T-cell (primary cell): ENCODE measurements around the gene WNT7A. TPM values are rescaled to one million over a fixed set of nuclear protein-coding genes. Genes with fewer than 3 reads are reported as not detected.

Experiments
- ATAC-seq, 4 experiments: fragments of 200-7000 bp in 3 of 4; fragments of 150-1000 bp in 1 of 4; cut with Tn5 transposase; replicated peaks in 1 of 4; 1 replicate in 3 of 4; 2 replicates in 1 of 4; pipeline ENCODE4 v1.10.0; 2021; ENCODE audit warnings: moderate library complexity in 3 of 4, mild to moderate bottlenecking in 2 of 4, moderate number of reproducible peaks in 1 of 4
- CTCF ChIA-PET, 2 donors: fragments of 300-600 bp; sonication (Branson Sonifier 250); formaldehyde crosslinking; loops; one replicate each; lab custom pipeline; 2022; ENCODE audit warnings: antibody characterized with exemption in 2 of 2; lab: Charles Lee
- POLR2A ChIA-PET, 2 donors: fragments of 300-600 bp; sonication (Branson Sonifier 250); formaldehyde crosslinking; loops; one replicate each; lab custom pipeline; 2022; ENCODE audit warnings: antibody characterized with exemption in 2 of 2; lab: Charles Lee
- DNase-seq, 35 experiments: peaks; one replicate each; pipeline versions ENCODE4 v3.0.0 to v3.0.0-alpha.2; 2013 to 2023
- H3K27ac ChIP-seq: one replicate; pipeline ENCODE4 v1.5.1; 2013; ENCODE audit warnings: low read length
- H3K27me3 ChIP-seq, 2 experiments: replicated peaks in 1 of 2; 1 replicate in 1 of 2; 2 replicates in 1 of 2; pipeline versions ENCODE4 v1.6.1 to v1.7.0; 2013; ENCODE audit warnings: low read length in 1 of 2, mixed read lengths in 1 of 2; ENCODE audit not compliant: control insufficient read depth in 2 of 2, insufficient read depth in 2 of 2; ENCODE audit errors: extremely low read depth in 1 of 2
- H3K36me3 ChIP-seq, 2 donors: 1 replicate in 1 of 2; 2 replicates in 1 of 2; pipeline versions ENCODE4 v1.6.1 to v1.7.0; 2013; ENCODE audit warnings: low read length in 1 of 2; ENCODE audit not compliant: control insufficient read depth in 2 of 2, insufficient read depth in 1 of 2; ENCODE audit errors: extremely low read depth in 1 of 2
- H3K4me1 ChIP-seq, 2 experiments: 1 replicate in 1 of 2; 2 replicates in 1 of 2; pipeline versions ENCODE4 v1.6.1 to v1.7.0; 2013; ENCODE audit warnings: low read length in 2 of 2, mixed read lengths in 1 of 2; ENCODE audit not compliant: insufficient read depth in 2 of 2, control insufficient read depth in 1 of 2; ENCODE audit errors: extremely low read depth in 1 of 2
- H3K4me3 ChIP-seq, 2 donors: 1 replicate in 1 of 2; 2 replicates in 1 of 2; pipeline versions ENCODE4 v1.5.1 to v1.7.0; 2013; ENCODE audit warnings: mild to moderate bottlenecking in 2 of 2, low read length in 1 of 2, moderate library complexity in 1 of 2; ENCODE audit not compliant: control insufficient read depth in 1 of 2; ENCODE audit errors: extremely low read depth in 1 of 2
- H3K9me3 ChIP-seq: 2 replicates; pipeline ENCODE4 v1.7.0; 2013
- H3K27ac Mint-ChIP-seq, 2 donors: one replicate each; pipeline ENCODE4 v1.8.0; 2020 to 2021; ENCODE audit warnings: mild to moderate bottlenecking in 2 of 2, mixed read lengths in 2 of 2
- H3K27me3 Mint-ChIP-seq, 2 donors: one replicate each; pipeline ENCODE4 v1.8.0; 2021 to 2022; ENCODE audit warnings: mixed read lengths in 2 of 2
- H3K36me3 Mint-ChIP-seq: one replicate; pipeline ENCODE4 v1.8.0; 2021; ENCODE audit warnings: mixed read lengths
- H3K4me1 Mint-ChIP-seq, 3 donors: one replicate each; pipeline ENCODE4 v1.8.0; 2020 to 2022; ENCODE audit warnings: mixed read lengths in 3 of 3, mild to moderate bottlenecking in 1 of 3
- H3K4me3 Mint-ChIP-seq, 3 donors: one replicate each; pipeline ENCODE4 v1.8.0; 2020 to 2022; ENCODE audit warnings: mild to moderate bottlenecking in 3 of 3, mixed read lengths in 3 of 3, moderate library complexity in 3 of 3
- H3K9me3 Mint-ChIP-seq, 3 donors: one replicate each; pipeline ENCODE4 v1.8.0; 2020 to 2022; ENCODE audit warnings: mixed read lengths in 3 of 3
- WGBS: methylation state at CpG from one replicate; pipeline ENCODE4 v1.1.5; 2013; ENCODE audit warnings: missing lambda C conversion rate; ENCODE audit not compliant: insufficient coverage; 5-methylcytosine and 5-hydroxymethylcytosine counted together
- total RNA-seq, 35 experiments: library from RNA in 6 of 35; stranded (reverse) in 6 of 35; fragments of 120-200 nt in 1 of 35; gene quantifications; one replicate each; pipeline versions ENCODE4 v1.2.1 to v1.2.4 and lab custom pipeline; 2013 to 2026

WNT7A gene
- total RNA-seq, 5 donors from 2014 or later (not counting 1 experiment from before 2014, with no cell fraction given) = 8.2 to 15.4 (median 11.7) TPM

GRCh38 chr3:13901935-13902584 is 22.2 kb upstream of the WNT7A start:
- DNase-seq (no peak), ATAC-seq (no peak)
- Mint-ChIP-seq H3K36me3 (peaks cover 50% of the 10 kb centered on the region), H3K27me3 (peaks cover 0 to 6% of the 10 kb centered on the region in 2 donors), H3K4me3 (no peak overlapping the region), H3K9me3 (peaks cover 28 to 64% (median 45%) of the 10 kb centered on the region in 3 donors), H3K27ac (no peak overlapping the region), H3K4me1 (no peaks in the 10 kb centered on the region)
- Histone ChIP-seq H3K4me1 (no peaks in the 10 kb centered on the region), H3K27me3 (peaks cover 0 to 12% of the 10 kb centered on the region in 2 experiments), H3K27ac (no peak overlapping the region), H3K36me3 (no peaks in the 10 kb centered on the region), H3K4me3 (no peak overlapping the region), H3K9me3 (peaks cover 19% of the 10 kb centered on the region)
- no CpG with 5 or more reads among the region's 1 CpG for WGBS
- ChIA-PET CTCF (interaction anchor here in 1 of 2 donors (0.8 kb wide), 1 partner anchor 244 kb away, joined by 3 read pairs; no protein-coding TSS in a partner anchor), POLR2A (interaction anchor here in 1 of 2 donors (0.6 kb wide), 1 partner anchor 1010 kb away, joined by 3 read pairs; no protein-coding TSS in a partner anchor)

DNA sequence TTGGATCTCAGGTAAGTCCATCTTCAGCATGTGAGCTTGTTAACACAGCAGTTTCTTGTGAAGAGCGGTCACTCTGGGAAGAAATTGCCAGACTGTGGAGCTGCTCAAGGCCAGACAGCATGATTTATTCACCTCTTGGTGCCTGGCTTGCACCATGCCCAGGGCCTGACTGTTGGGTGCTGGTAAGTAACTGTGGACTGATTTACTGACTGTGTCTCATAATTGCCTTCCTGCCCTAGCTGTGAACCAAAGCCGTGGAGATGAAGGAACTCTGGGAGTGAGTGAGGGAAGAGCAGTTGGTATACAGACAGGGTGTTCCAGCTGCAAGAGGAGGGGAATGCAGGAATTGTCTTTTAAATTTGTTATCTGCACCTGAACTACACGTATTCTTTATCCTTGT is 18.5 kb upstream of the WNT7A start:
- H3K36me3 Mint-ChIP-seq = peaks cover 34% of the 10 kb centered on the region
- no peaks in the 10 kb centered on the region for H3K27me3 ChIP-seq
- ATAC-seq = no peak
- peaks cover 9 to 22% of the 10 kb centered on the region in 2 experiments for H3K4me1 ChIP-seq
- no peak overlapping the region for H3K27ac ChIP-seq
- ChIA-PET POLR2A (no interaction called here), CTCF (no interaction called here)
- peak overlapping the region in 1 of 2 donors; percentile 9 for H3K27ac Mint-ChIP-seq
- H3K9me3 Mint-ChIP-seq = peaks cover 11 to 35% (median 21%) of the 10 kb centered on the region in 3 donors
- H3K9me3 ChIP-seq = peaks cover 15% of the 10 kb centered on the region
- no peaks in the 10 kb centered on the region for H3K36me3 ChIP-seq
- WGBS = 93% methylated on average over 2 of the region's 3 CpGs
- no peak overlapping the region for H3K4me3 Mint-ChIP-seq
- H3K4me3 ChIP-seq = no peak overlapping the region
- no peak for DNase-seq
- peaks cover 14 to 22% (median 18%) of the 10 kb centered on the region in 3 donors for H3K4me1 Mint-ChIP-seq
- peaks cover 0 to 2% of the 10 kb centered on the region in 2 donors for H3K27me3 Mint-ChIP-seq

- Histone ChIP-seq H3K4me3 (peak overlapping the region; percentile 71 to 87), H3K27ac (no peak overlapping the region), H3K27me3 (no peaks in the 10 kb centered on the region), H3K9me3 (peaks cover 9% of the 10 kb centered on the region), H3K36me3 (no peaks in the 10 kb centered on the region), H3K4me1 (peaks cover 9 to 30% of the 10 kb centered on the region in 2 experiments)
- DNase-seq = peak in 30 of 35 experiments; percentile 16 to 82 (median 53)
- H3K36me3 Mint-ChIP-seq = peaks cover 28% of the 10 kb centered on the region
- ChIA-PET CTCF (interaction anchor here (0.5 to 2.1 kb wide), 30 partner anchors 9 to 1025 kb away, joined by 3 to 18 read pairs (median 4); partner anchors contain the start of genes CHCHD4 (in 2 of the 2), TMEM43 (in 2 of the 2), CCDC174 (in 1 of the 2) and LSM3 (in 1 of the 2)), POLR2A (interaction anchor here (0.5 to 0.9 kb wide), 5 partner anchors 16 to 1053 kb away, joined by 3 read pairs; partner anchors contain the start of genes LSM3 (in 1 of the 2) and XPC (in 1 of the 2))
- peaks cover 0 to 2% of the 10 kb centered on the region in 2 donors for H3K27me3 Mint-ChIP-seq
- WGBS = 29% methylated on average over 5 of the region's 12 CpGs
- H3K4me3 Mint-ChIP-seq = peak overlapping the region; percentile 88 to 92 (median 88)
- H3K9me3 Mint-ChIP-seq = peaks cover 11 to 27% (median 16%) of the 10 kb centered on the region in 3 donors
- peaks cover 14 to 27% (median 20%) of the 10 kb centered on the region in 3 donors for H3K4me1 Mint-ChIP-seq
- ATAC-seq = peak; percentile 30 to 46 (median 40)
- H3K27ac Mint-ChIP-seq = peak overlapping the region; percentile 7 to 91
Measured at GRCh38 chr3:13896473-13897154, 16.7 kb upstream of the WNT7A start.

DNA sequence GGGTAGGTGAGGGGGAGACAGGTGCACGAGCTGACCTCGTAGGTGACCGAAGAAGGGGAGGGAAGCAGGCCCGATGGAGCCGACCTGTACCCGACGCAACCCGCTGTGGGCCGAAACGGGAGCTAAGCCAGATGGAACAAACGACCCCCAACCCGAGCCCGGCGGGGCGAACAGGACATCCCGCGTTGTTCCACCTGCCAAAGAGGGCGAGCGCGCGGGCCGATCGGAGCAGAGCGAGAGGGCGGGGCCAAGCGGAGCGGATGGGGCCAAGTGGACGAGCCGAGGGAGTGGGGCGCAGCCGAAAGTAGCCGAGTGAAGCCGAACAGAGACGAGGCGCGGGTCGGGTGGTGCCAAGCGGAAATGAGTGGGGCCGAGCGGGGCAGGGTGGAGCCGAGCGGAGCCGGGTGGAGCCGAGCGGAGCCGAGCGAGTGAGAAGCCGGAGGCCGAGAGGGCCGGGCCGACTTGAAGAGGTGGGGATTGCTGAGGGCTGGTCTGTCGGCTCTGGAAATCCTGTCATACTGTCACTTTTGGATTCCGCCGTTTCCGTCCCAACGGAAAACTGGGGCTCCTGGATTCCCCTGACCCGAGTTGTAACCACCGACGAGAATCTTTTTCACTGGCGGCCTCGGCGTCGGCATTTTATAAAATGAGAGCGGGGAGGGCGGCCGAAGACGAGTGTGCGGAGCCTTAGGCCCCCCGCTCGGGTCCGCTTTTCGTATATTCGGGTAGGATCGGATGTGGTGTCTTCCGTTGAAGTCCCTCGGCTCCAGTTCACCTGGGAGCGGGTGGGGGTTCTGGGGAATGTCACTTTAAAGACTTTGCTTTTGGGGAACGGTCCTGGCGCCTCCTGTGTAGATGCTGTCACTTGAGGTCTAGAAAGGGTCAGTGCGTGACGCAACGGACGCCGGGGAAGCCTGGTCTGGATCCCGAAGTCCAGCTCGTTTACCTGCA is 15.6 kb upstream of the WNT7A start:
- peak overlapping the region; percentile 70 for H3K27ac ChIP-seq
- ATAC-seq (peak; percentile 93 to 96 (median 94)), DNase-seq (peak; percentile 85 to 96 (median 93))
- H3K4me1 ChIP-seq = peaks cover 12 to 41% of the 10 kb centered on the region in 2 experiments
- peaks cover 7 to 18% (median 11%) of the 10 kb centered on the region in 3 donors for H3K9me3 Mint-ChIP-seq
- H3K27ac Mint-ChIP-seq = peak overlapping the region; percentile 91
- H3K36me3 Mint-ChIP-seq = peaks cover 19% of the 10 kb centered on the region
- H3K4me1 Mint-ChIP-seq = peaks cover 26 to 39% (median 32%) of the 10 kb centered on the region in 3 donors
- CTCF ChIA-PET = interaction anchor here (0.5 to 2.1 kb wide), 7 partner anchors 10 to 573 kb away, joined by 3 to 18 read pairs (median 6); partner anchors contain the start of genes LSM3 (in 1 of the 2) and XPC (in 1 of the 2)
- H3K9me3 ChIP-seq = peaks cover 5% of the 10 kb centered on the region
- H3K36me3 ChIP-seq = no peaks in the 10 kb centered on the region
- peaks cover 0 to 2% of the 10 kb centered on the region in 2 donors for H3K27me3 Mint-ChIP-seq
- WGBS = 4% methylated on average over 85 of the region's 86 CpGs
- H3K4me3 ChIP-seq = peak overlapping the region; percentile 71 to 87
- POLR2A ChIA-PET = interaction anchor here in 1 of 2 donors (0.6 kb wide), 1 partner anchor 15 kb away, joined by 3 read pairs; no protein-coding TSS in a partner anchor
- H3K27me3 ChIP-seq = no peaks in the 10 kb centered on the region
- H3K4me3 Mint-ChIP-seq = peak overlapping the region; percentile 88 to 92 (median 88)

DNA sequence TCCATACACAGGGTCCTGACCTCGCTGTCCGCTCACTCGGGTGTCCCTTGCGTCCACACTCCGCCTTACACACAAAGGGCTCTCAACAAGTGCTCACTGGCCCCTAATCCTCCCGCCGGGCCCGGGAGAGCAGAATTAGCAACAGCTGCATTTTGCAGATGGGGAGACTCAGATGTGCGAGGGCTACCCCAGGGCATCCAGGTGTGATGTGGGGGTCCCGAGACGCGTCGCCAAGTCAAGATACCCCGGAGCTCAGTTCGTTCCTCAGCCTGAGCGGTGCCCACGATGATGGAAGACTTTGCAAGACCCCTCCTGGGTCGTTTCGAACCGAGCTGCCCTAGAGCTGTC is 14.9 kb upstream of the WNT7A start:
- CTCF ChIA-PET = interaction anchor here in 1 of 2 donors (1.2 kb wide), 2 partner anchors 10 to 237 kb away, joined by 3 to 4 read pairs; no protein-coding TSS in a partner anchor
- Mint-ChIP-seq H3K27me3 (peaks cover 0 to 2% of the 10 kb centered on the region in 2 donors), H3K4me3 (peak overlapping the region; percentile 88 to 92 (median 88)), H3K27ac (peak overlapping the region; percentile 91), H3K36me3 (peaks cover 16% of the 10 kb centered on the region), H3K9me3 (peaks cover 7 to 15% (median 9%) of the 10 kb centered on the region in 3 donors), H3K4me1 (peaks cover 32 to 45% (median 38%) of the 10 kb centered on the region in 3 donors)
- Histone ChIP-seq H3K9me3 (peaks cover under 1% of the 10 kb centered on the region), H3K36me3 (no peaks in the 10 kb centered on the region), H3K4me3 (peak overlapping the region; percentile 71 to 87), H3K27me3 (no peaks in the 10 kb centered on the region), H3K4me1 (peaks cover 12 to 48% of the 10 kb centered on the region in 2 experiments), H3K27ac (peak overlapping the region; percentile 70)
- no peak for ATAC-seq
- WGBS = 85% methylated on average over 18 of the region's 20 CpGs
- DNase-seq = no peak
- POLR2A ChIA-PET = no interaction called here
